Endometrial microvascular endothelial cells (primary cell): ENCODE results near the gene SIVA1. TPM values are rescaled to one million over a fixed set of nuclear protein-coding genes. Genes with fewer than 3 reads are reported as not detected.

Source experiments
- in situ Hi-C: cut with HindIII; loops from 2 replicates; pipeline ENCODE4 v1.10.0; 2017; ENCODE audit warnings: low sequenced_read_pairs, low pct_unique_long_range_greater_than_20kb; ENCODE audit errors: inconsistent ontology term
- total RNA-seq: library from RNA; depleted of rRNA; stranded (reverse); fragments of >200 nt; gene quantifications from one replicate; pipeline ENCODE4 v1.2.3, GENCODE V29; 2015; ENCODE audit errors: inconsistent ontology term

Gene SIVA1
- total RNA-seq, 1 donor from 2014 or later = 250 TPM

DNA sequence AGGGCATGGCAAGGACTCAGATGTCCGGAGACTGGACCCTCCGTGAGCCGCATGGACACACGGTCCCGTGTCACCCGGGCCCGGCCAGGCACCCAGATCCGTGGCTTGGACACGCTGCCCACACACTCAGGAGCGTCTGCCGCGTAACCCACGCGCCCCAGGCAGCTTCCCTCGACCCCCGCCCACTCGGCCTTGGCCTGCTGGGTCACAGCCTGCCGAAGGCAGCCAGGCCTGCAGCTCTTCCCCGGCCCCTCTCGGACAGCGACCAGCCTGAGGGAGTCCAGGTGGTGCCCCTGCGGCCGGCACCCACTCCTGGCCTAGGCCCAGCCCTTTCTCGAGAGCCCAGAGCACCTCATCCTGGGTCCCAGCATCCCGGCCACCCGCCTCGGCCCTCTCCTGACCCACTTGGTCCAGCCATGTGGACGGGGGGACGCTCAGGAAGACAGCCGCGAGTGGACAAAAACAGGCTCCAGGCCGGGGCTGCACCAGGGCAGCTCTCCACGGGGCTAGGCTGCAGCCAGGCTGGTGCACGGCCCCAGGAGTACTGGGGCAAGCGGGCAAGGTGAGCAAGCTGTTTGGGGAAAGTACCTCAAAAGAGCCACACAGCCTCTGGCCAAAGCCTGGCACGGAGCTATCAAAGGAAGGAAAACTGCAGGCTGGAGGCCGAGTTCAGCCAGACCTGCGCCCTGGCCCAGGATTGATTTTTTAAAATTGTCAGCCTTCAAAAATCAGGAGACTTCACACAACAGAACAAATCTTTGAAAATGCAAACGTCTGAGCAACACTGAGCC is 36.1 kb downstream of the SIVA1 start:
- in situ Hi-C loops = no loop called here

- in situ Hi-C loops = no loop called here
Measured at GRCh38 chr14:104789752-104790743, 37.1 kb downstream of the SIVA1 start.

DNA sequence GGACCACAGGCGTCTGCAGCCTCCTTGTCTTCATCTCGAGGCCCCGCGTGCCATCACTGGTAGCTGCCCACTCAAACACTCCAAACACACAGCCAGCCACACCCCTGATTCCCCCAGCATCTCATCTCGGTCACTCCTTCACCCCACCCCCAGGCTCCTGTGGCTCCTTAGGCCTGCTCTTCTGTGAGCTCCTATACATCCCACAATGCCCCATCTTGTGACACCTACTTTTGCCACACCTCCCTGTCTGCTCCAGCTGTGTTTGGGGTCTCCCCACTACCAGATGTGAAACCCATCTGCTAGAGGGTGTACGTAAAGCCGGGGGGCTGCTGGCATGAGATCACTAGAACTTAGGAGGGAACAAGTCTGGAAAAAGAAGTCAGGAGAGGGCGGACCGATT is 38.5 kb downstream of the SIVA1 start:
- in situ Hi-C loops = no loop called here

DNA sequence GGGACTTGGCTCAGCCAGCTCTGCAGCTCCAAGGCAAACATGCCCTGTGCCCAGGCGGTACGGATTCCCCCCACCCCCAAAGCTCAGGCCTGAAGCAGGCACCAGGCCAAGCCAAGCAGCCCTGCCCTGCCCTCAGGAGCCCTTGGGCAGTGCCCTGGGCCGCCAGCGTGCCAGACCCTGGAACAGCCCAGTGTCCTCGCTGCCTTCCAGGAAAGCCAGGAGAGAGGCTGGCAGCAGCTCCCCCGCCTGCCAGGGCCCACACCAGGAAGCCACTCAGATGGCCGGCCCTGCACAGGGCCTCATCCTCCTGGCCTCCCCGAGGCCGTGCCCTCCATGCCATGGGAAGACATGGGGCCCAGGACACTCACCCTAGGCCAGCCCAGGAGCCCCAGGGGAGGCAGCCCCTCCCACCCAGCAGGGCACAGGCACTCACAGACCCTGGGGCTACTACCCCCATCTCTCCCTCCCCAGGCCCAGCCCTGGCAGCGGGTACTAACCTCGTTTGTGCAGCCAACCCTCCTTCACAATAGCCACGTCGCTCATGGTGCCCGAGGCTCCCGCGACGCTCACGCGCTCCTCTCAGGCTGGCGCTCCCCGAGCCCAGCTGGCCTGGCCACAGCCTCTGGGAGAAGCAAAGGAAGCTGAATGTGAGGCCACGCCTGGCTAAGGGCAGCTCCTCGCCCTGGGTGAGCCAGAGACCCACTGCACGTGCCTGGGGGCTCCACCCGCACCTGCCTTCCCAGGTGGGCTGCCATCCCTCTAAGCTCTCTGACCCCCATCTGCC is 39.3 kb downstream of the SIVA1 start:
- in situ Hi-C loops = no loop called here

- in situ Hi-C loops = no loop called here
Measured at GRCh38 chr14:104792945-104793702, 40.2 kb downstream of the SIVA1 start.

- in situ Hi-C loops = no loop called here
Measured at GRCh38 chr14:104793703-104793959, 40.7 kb downstream of the SIVA1 start.

DNA sequence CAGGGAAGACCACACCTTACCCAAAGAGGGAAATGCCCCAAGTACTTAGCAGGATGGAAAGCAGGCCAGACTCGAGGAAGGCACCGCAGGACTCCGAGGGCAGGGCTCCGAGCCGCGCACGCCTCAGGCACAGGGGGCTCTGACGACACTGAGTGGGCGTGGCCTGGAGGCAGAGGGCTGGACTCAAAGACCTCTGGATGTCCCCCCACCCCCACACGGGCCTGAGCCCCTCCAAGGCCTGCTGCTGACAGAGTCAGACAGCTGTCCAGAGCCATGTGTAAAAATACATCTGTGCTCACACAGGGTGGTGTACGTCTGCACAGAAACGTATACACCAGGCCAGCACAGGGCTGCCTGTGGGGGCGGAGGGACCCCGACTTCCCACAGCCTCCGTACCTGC is 41.2 kb downstream of the SIVA1 start:
- in situ Hi-C loops = no loop called here

DNA sequence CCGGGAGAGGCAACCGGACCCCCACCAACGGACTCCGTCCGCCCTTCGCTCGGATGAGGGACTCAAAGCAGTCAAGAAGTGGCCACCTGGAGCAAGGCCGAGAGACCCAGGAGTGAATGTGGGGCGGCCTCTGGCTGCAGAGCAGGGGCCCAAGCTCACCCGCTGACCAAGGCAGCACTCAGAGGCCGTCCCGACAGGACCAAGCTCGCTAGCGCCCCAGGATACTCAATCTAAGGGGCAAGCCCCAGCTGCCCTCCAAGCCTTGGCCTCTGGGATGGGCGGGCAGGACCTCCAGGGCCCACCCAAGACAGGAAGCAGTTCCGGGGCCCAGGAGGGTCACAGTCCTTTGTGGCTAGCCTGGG is 41.7 kb downstream of the SIVA1 start:
- in situ Hi-C loops = no loop called here

DNA sequence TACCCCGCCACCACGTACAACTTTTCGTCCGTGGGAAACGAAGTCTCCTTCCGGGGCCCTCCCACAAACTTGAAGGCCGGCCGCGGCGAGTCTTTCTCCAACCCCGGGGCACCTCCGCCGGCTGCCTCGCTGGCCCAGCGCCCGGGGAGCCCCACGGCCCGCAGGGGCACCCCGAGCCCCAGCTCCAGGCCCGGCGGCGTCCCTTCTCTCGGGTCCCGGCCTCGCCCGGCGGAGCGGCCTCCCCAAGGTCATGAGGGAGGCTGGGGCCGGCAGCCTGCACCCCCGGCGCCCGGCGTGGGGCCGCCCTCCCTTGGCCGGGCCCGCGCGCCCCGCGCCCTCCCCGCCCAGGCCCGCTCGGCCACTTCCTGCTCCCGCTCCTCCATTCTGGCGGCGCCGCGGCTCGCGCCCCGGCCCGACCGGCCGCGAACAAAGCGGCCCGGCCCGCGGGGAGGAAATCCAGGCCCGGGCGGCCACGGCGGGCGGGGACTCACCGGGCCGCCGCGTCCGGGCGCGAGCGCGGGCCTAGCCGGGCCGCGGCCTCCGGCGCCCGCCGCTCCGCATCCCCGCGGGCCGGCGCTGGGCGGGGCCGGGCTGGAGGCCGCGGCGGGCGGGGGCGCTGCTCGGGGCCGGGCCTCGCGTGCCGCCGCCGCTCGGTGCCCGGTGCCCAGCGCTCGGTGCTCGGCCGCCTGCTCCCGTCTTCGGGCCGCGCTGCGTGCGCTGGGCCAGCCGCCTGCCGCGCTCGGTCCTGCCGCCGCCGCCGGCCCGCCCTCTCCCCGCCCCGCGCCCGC is 42.2 kb downstream of the SIVA1 start, which contains the start of gene AKT1:
AKT1 (minus strand) TSS at position 756 of the 788 bp plus-strand sequence. CDS start 3,105 bp downstream, outside the sequence.
- in situ Hi-C loops = no loop called here

GRCh38 chr14:104795781-104796686 is 43.1 kb downstream of the SIVA1 start:
- in situ Hi-C loops = no loop called here

DNA sequence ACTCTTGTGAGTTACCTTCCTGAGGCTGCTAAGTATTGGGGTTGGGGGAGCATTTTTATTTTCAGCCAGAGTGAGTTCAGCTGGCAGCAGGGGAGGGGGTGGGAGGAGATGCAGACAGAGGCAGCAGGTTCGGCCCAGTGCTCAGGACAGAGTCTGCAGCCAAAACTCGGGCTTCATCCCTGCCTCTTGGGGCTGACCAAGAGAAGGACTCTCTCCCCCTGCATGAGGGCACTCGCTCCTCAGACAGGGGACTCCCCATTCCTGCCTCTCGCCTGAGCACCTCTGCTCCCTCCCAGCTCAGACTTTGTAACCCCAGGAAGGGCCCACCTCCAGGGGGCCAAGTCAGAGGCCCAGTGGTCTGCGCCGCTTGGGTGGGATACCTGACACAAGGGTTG is 43.7 kb downstream of the SIVA1 start:
- in situ Hi-C loops = no loop called here

DNA sequence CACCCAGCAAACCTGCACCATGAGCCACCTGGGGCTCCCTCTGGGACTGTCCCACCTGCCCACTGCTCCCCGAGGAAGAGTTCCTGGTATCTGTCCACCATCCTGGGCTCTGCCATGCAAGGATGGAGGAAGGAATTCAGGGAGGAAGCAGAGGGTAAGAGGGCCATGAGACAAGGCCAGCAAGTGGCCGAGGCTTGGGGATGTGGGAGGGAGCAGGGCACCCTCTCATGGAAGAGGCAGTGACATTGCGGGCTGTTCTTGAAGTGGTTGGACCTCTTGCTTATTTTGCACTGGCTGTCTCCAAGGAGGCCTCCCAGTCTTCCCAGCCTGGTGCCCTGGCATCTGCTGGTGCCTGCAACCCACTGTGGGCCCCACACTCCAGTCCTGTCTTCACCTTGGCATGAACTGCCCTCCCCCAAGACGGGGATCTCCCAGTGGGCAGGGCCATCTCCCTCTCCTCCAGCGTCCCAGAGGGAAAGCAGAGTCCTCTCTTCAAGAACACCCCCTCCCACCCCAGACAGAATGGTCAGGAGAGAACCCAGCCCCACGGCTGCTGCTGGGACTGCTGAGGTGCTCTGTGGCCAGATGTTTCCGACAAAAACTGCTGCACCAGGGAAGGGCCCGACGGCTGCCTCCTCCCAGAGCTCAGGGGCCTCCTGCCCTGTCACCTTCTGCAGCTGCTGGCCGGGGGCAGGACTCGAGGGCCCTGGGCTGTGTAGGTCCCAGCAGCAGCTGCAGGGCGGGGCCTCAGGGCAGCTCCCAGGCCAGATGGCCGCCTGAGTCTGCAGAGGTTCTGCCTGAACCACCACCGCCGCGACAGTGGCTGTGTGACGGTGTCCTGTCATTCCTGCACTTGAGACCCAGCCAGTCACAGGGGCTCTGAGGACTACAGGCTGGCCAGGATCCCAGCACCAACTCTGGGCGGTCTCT is 44.4 kb downstream of the SIVA1 start:
- in situ Hi-C loops = no loop called here

GRCh38 chr14:104798300-104799243 is 45.6 kb downstream of the SIVA1 start:
- in situ Hi-C loops = no loop called here

DNA sequence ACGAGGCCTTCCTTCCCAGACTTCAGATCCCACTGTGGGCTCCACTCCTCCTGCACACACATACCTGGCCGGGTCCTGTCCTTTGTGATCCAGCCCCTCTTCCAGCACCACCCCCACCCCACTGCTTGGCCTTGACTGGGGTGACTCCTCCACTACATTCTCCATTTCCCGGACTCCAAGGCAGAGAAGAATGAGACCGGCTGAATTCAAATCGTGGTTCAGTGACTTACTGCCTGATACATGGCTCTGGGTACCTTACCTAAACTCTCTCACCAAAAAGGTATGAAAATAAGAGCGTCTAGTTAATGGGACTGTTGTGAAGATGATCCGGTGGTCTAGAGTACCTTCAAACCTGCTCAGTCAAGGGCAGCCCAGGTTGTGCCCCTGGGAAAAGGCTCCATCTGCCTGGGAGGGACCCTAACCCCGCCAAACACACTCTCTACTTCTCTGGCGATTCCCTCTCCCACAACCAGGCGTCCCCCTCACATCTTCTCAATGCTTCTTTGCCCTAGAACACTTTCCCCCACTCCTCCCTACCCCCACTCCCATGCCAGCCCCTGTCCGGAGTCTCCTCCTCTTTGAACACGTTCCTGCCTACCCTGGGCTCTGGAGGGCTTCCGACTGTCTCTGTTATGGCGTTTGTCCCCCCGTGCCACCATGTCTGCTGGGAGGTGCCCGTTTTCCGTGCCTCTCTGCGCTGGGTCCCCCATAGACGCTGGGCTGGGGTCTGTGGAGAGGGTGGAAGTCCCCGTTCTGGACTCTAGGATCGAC is 46.5 kb downstream of the SIVA1 start:
- in situ Hi-C loops = no loop called here
